H9 (cell line): ENCODE results near the gene DNAH11. TPM values are rescaled to one million over a fixed set of nuclear protein-coding genes. Genes with fewer than 3 reads are reported as not detected.
A peak's percentile ranks its signal among the peaks of the same experiment; 100 is the strongest.

Source experiments
- DNase-seq: peaks from one replicate; pipeline ENCODE4 v3.0.0-alpha.2; 2017
- H2AFZ ChIP-seq: one replicate; pipeline ENCODE4 v1.6.1; 2013; ENCODE audit warnings: mild to moderate bottlenecking, low read length, control low read depth, moderate library complexity
- H2AK5ac ChIP-seq: 2 replicates; pipeline ENCODE4 v1.6.1; 2013; ENCODE audit warnings: low read length, control low read depth, mixed read lengths; ENCODE audit not compliant: insufficient read length
- H2BK120ac ChIP-seq: one replicate; pipeline ENCODE4 v1.6.1; 2013; ENCODE audit warnings: low read depth, mild to moderate bottlenecking, low read length, control low read depth, inconsistent platforms; ENCODE audit not compliant: poor library complexity, severe bottlenecking
- H2BK12ac ChIP-seq: 2 replicates; pipeline ENCODE4 v1.6.1; 2013; ENCODE audit warnings: low read length, control low read depth, mixed read lengths, low read depth; ENCODE audit not compliant: insufficient read length
- H2BK15ac ChIP-seq: 2 replicates; pipeline ENCODE4 v1.6.1; 2013; ENCODE audit warnings: low read depth, low read length, control low read depth
- H2BK20ac ChIP-seq: one replicate; pipeline ENCODE4 v1.6.1; 2013; ENCODE audit warnings: low read depth, mild to moderate bottlenecking, low read length, control low read depth, inconsistent platforms; ENCODE audit not compliant: poor library complexity, severe bottlenecking
- H2BK5ac ChIP-seq: 2 replicates; pipeline ENCODE4 v1.6.1; 2013; ENCODE audit warnings: low read length, control low read depth, mixed read lengths; ENCODE audit not compliant: insufficient read length
- H3K14ac ChIP-seq: 2 replicates; pipeline ENCODE4 v1.6.1; 2013; ENCODE audit warnings: low read length, control low read depth; ENCODE audit not compliant: insufficient read depth
- H3K18ac ChIP-seq: 2 replicates; pipeline ENCODE4 v1.6.1; 2013; ENCODE audit warnings: low read depth, mild to moderate bottlenecking, mixed read lengths, low read length, control low read depth; ENCODE audit not compliant: insufficient read length
- H3K23ac ChIP-seq: 2 replicates; pipeline ENCODE4 v1.6.1; 2013; ENCODE audit warnings: low read length, control low read depth, mixed read lengths, low read depth; ENCODE audit not compliant: insufficient read length
- H3K23me2 ChIP-seq: 2 replicates; pipeline ENCODE4 v1.6.1; 2013; ENCODE audit warnings: low read depth, mild to moderate bottlenecking, mixed read lengths, low read length, control low read depth; ENCODE audit not compliant: insufficient read length, poor library complexity, severe bottlenecking
- H3K27ac ChIP-seq: 2 replicates; pipeline ENCODE4 v1.5.1; 2013; ENCODE audit warnings: low read length, control low read depth, mixed read lengths, low read depth; ENCODE audit not compliant: insufficient read length
- H3K27me3 ChIP-seq: 2 replicates; pipeline ENCODE4 v1.6.1; 2013; ENCODE audit warnings: low read length, control low read depth, inconsistent platforms; ENCODE audit not compliant: insufficient read depth
- H3K4ac ChIP-seq: 2 replicates; pipeline ENCODE4 v1.6.1; 2013; ENCODE audit warnings: low read depth, mild to moderate bottlenecking, control low read depth, inconsistent platforms, low read length, moderate library complexity
- H3K4me1 ChIP-seq: 2 replicates; pipeline ENCODE4 v1.6.1; 2013; ENCODE audit warnings: low read length, control low read depth, inconsistent platforms; ENCODE audit not compliant: insufficient read depth
- H3K4me2 ChIP-seq: 2 replicates; pipeline ENCODE4 v1.6.1; 2013; ENCODE audit warnings: low read length, control low read depth, mixed read lengths; ENCODE audit not compliant: insufficient read length, insufficient read depth
- H3K56ac ChIP-seq: 2 replicates; pipeline ENCODE4 v1.6.1; 2013; ENCODE audit warnings: low read depth, mild to moderate bottlenecking, mixed read lengths, low read length, control low read depth; ENCODE audit not compliant: insufficient read length
- H3K79me1 ChIP-seq: 2 replicates; pipeline ENCODE4 v1.6.1; 2013; ENCODE audit warnings: low read depth, mild to moderate bottlenecking, moderate library complexity, low read length, control low read depth, inconsistent platforms; ENCODE audit not compliant: insufficient read depth, poor library complexity, severe bottlenecking
- H3K79me2 ChIP-seq: 2 replicates; pipeline ENCODE4 v1.6.1; 2013; ENCODE audit warnings: low read length, control low read depth, inconsistent platforms; ENCODE audit not compliant: insufficient read depth
- H3K9ac ChIP-seq: 2 replicates; pipeline ENCODE4 v1.6.1; 2013; ENCODE audit warnings: low read length, control low read depth, mixed read lengths; ENCODE audit not compliant: insufficient read length; ENCODE audit errors: extremely low read depth
- H3K9me3 ChIP-seq: one replicate; pipeline ENCODE4 v1.6.1; 2013; ENCODE audit warnings: low read depth, low read length, inconsistent platforms; ENCODE audit not compliant: control insufficient read depth
- H3T11ph ChIP-seq: one replicate; pipeline ENCODE4 v1.6.1; 2013; ENCODE audit warnings: mild to moderate bottlenecking, low read length, control low read depth, inconsistent platforms
- H4K20me1 ChIP-seq: one replicate; pipeline ENCODE4 v1.6.1; 2013; ENCODE audit not compliant: control insufficient read depth, insufficient read length, insufficient read depth
- H4K5ac ChIP-seq: 2 replicates; pipeline ENCODE4 v1.6.1; 2013; ENCODE audit warnings: low read depth, mild to moderate bottlenecking, mixed read lengths, low read length, control low read depth; ENCODE audit not compliant: insufficient read length
- H4K8ac ChIP-seq: replicated peaks from 2 replicates; pipeline ENCODE4 v1.6.1; 2013; ENCODE audit warnings: low read length, control low read depth, mixed read lengths, low read depth; ENCODE audit not compliant: insufficient read length
- H4K91ac ChIP-seq: 2 replicates; pipeline ENCODE4 v1.6.1; 2013; ENCODE audit warnings: low read depth, mild to moderate bottlenecking, moderate library complexity, mixed read lengths, low read length, control low read depth; ENCODE audit not compliant: insufficient read length
- H3K27ac Mint-ChIP-seq, 3 experiments: 2 replicates in 2 of 3; 3 replicates in 1 of 3; pipeline ENCODE4 v1.8.0; 2020 to 2021; ENCODE audit warnings: mixed read lengths in 3 of 3, mild to moderate bottlenecking in 1 of 3, moderate library complexity in 1 of 3
- H3K27me3 Mint-ChIP-seq: 2 replicates; pipeline ENCODE4 v1.8.0; 2021; ENCODE audit warnings: low read depth, mild to moderate bottlenecking, moderate library complexity, mixed read lengths
- H3K36me3 Mint-ChIP-seq, 3 experiments: 2 replicates in 2 of 3; 3 replicates in 1 of 3; pipeline ENCODE4 v1.8.0; 2020 to 2021; ENCODE audit warnings: low read depth in 3 of 3, mixed read lengths in 3 of 3; ENCODE audit not compliant: insufficient read depth in 1 of 3
- H3K4me1 Mint-ChIP-seq, 2 experiments: 2 replicates each; pipeline ENCODE4 v1.8.0; 2020; ENCODE audit warnings: mixed read lengths in 2 of 2
- H3K4me3 Mint-ChIP-seq, 2 experiments: 2 replicates in 1 of 2; 3 replicates in 1 of 2; pipeline ENCODE4 v1.8.0; 2020 to 2021; ENCODE audit warnings: mild to moderate bottlenecking in 2 of 2, mixed read lengths in 2 of 2, moderate library complexity in 1 of 2
- H3K9me3 Mint-ChIP-seq, 2 experiments: 2 replicates in 1 of 2; 3 replicates in 1 of 2; pipeline ENCODE4 v1.8.0; 2020; ENCODE audit warnings: mild to moderate bottlenecking in 2 of 2, mixed read lengths in 2 of 2, moderate library complexity in 1 of 2
- CTCF ChIP-seq: fragments of 200-600 bp; sonication (generic); conservative IDR thresholded peaks from 3 replicates; pipeline ENCODE4 v1.8.0; 2021; ENCODE audit warnings: antibody characterized with exemption, mild to moderate bottlenecking
- WGBS: extraction: QIAGEN DNeasy Blood & Tissue Kit; methylation state at CpG from one replicate; pipeline ENCODE4 v1.1.7; 2013; ENCODE audit warnings: missing lambda C conversion rate, low lambda C conversion rate, mixed read lengths; ENCODE audit not compliant: insufficient read length; ENCODE audit errors: extremely low coverage; 5-methylcytosine and 5-hydroxymethylcytosine counted together
- total RNA-seq: library from RNA; stranded (reverse); gene quantifications from 2 replicates; pipeline ENCODE4 v1.2.1, GENCODE V29; 2021

Gene DNAH11
- total RNA-seq, 1 experiment from 2014 or later: 2.5 TPM

- H3K18ac ChIP-seq: no peak overlapping the region
- H3K27me3 ChIP-seq: no peaks in the 10 kb centered on the region
- H2BK120ac ChIP-seq: no peak overlapping the region
- no peak overlapping the region for H3K14ac ChIP-seq
- WGBS: no CpG with 5 or more reads among the region's 5 CpGs
- H3K4ac ChIP-seq: no peak overlapping the region
- H4K8ac ChIP-seq: no peak overlapping the region
- no peak overlapping the region for H2BK20ac ChIP-seq
- H3K27ac ChIP-seq: no peak overlapping the region
- H3K23me2 ChIP-seq: no peaks in the 10 kb centered on the region
- Mint-ChIP-seq H3K27me3 (peaks cover 3% of the 10 kb centered on the region; the same call in 1 of the 2 replicates), H3K4me3 (no peak overlapping the region), H3K9me3 (no peaks in the 10 kb centered on the region), H3K36me3 (peaks cover 0 to 2% (median under 1%) of the 10 kb centered on the region in 3 experiments; a peak in 1 of 7 replicates), H3K27ac (0 out of 7 replicates have a peak overlapping the region, but pooled peaks of 1 of the 3 experiments have one; percentile 7), H3K4me1 (peaks cover 4 to 5% of the 10 kb centered on the region in 2 experiments; a peak in 2 of 4 replicates)
- no peak overlapping the region for H2BK12ac ChIP-seq
- H2BK5ac ChIP-seq: no peak overlapping the region
- no peaks in the 10 kb centered on the region for H3K9me3 ChIP-seq
- H3K9ac ChIP-seq: no peak overlapping the region
- H2AFZ ChIP-seq: no peak overlapping the region
- no peaks in the 10 kb centered on the region for H3K4me1 ChIP-seq
- H4K5ac ChIP-seq: no peak overlapping the region
- H4K91ac ChIP-seq: no peak overlapping the region
- H3K56ac ChIP-seq: no peak overlapping the region
- H2BK15ac ChIP-seq: no peak overlapping the region
- no peaks in the 10 kb centered on the region for H3K79me1 ChIP-seq
- H2AK5ac ChIP-seq: no peak overlapping the region
- no peaks in the 10 kb centered on the region for H3K79me2 ChIP-seq
- H3T11ph ChIP-seq: no peak overlapping the region
- no peaks in the 10 kb centered on the region for H4K20me1 ChIP-seq
- DNase-seq: no peak
- no peak overlapping the region for H3K23ac ChIP-seq
- no peak for TF ChIP-seq CTCF
- no peak overlapping the region for H3K4me2 ChIP-seq
Measured at GRCh38 chr7:21603972-21604749, 61.3 kb downstream of the DNAH11 start.
